ENCODE results near the gene TLK1.

DNA sequence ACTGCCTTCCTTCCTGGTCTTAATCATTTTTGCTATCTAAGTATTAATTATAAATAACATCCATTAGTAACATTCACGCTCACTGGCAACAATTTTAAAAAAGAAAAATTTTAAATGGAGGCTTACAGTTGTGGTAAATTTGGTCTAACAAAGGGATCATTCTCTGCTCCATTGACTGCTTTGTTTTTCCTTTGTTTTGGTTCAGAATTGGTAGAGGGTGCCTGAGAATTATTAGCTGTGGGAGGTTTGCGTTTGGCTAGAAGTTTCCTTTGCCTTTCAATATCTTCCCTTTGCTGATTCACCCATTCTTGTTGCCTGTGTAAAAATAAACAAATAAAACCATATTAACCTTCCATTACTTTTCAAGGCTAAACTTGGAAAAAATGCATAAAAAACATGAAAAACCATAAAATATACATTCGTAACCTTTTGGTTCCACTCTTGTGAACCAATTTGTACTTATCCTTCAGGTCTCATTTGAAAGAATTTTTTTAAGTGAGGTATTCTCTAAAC, 114.6 kb downstream of the TLK1 start:
- TF ChIP-seq, protein P1, sequence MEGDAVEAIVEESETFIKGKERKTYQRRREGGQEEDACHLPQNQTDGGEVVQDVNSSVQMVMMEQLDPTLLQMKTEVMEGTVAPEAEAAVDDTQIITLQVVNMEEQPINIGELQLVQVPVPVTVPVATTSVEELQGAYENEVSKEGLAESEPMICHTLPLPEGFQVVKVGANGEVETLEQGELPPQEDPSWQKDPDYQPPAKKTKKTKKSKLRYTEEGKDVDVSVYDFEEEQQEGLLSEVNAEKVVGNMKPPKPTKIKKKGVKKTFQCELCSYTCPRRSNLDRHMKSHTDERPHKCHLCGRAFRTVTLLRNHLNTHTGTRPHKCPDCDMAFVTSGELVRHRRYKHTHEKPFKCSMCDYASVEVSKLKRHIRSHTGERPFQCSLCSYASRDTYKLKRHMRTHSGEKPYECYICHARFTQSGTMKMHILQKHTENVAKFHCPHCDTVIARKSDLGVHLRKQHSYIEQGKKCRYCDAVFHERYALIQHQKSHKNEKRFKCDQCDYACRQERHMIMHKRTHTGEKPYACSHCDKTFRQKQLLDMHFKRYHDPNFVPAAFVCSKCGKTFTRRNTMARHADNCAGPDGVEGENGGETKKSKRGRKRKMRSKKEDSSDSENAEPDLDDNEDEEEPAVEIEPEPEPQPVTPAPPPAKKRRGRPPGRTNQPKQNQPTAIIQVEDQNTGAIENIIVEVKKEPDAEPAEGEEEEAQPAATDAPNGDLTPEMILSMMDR (IDR thresholded peaks at IDR 0.05 in 4 of 5, conservative IDR thresholded peaks at IDR 0.05 in 1 of 5) = no peak
- TF ChIP-seq POLR2A (IDR thresholded peaks at IDR 0.05) = no peak
